Spleen (tissue), 13 donors: ENCODE results near the gene MPHOSPH6. TPM values are rescaled to one million over a fixed set of nuclear protein-coding genes. Genes with fewer than 3 reads are reported as not detected.
"Not testable (repeated sequence)": the region's sequence is repeated elsewhere in the genome, so short reads cannot be mapped to it uniquely, and the experiment has no call there.

ENCODE experiments used
- DNase-seq: peaks from one replicate; pipeline ENCODE4 v3.0.0-alpha.2; 2020
- H3K27ac ChIP-seq, 8 donors: fragments of 200-600 bp; sonication (generic) in 7 of 8; 1 replicate in 4 of 8; 2 replicates in 4 of 8; pipeline versions ENCODE4 v1.5.0 to v1.8.0; 2016 to 2021; ENCODE audit warnings: inconsistent platforms in 4 of 8, mild to moderate bottlenecking in 4 of 8, moderate library complexity in 1 of 8
- H3K27me3 ChIP-seq, 7 donors: fragments of 200-600 bp; sonication (generic) in 6 of 7; replicated peaks in 1 of 7; 1 replicate in 4 of 7; 2 replicates in 3 of 7; pipeline versions ENCODE4 v1.5.0 to v1.8.0; 2016 to 2021; ENCODE audit warnings: inconsistent platforms in 3 of 7, mild to moderate bottlenecking in 1 of 7
- H3K36me3 ChIP-seq, 6 donors: fragments of 200-600 bp; sonication (generic) in 5 of 6; 1 replicate in 4 of 6; 2 replicates in 2 of 6; pipeline versions ENCODE4 v1.5.0 to v1.8.0; 2016 to 2021; ENCODE audit warnings: inconsistent platforms in 2 of 6
- H3K4me1 ChIP-seq, 6 donors: fragments of 200-600 bp; sonication (generic) in 5 of 6; 1 replicate in 3 of 6; 2 replicates in 3 of 6; pipeline versions ENCODE4 v1.5.0 to v1.8.0; 2016 to 2021; ENCODE audit warnings: inconsistent platforms in 3 of 6
- H3K4me3 ChIP-seq, 8 donors: fragments of 200-600 bp; sonication (generic) in 7 of 8; 1 replicate in 4 of 8; 2 replicates in 4 of 8; pipeline versions ENCODE4 v1.5.0 to v1.8.0; 2016 to 2021; ENCODE audit warnings: inconsistent platforms in 4 of 8, mild to moderate bottlenecking in 4 of 8, moderate library complexity in 2 of 8
- H3K9me3 ChIP-seq, 8 donors: fragments of 200-600 bp; sonication (generic) in 7 of 8; 1 replicate in 4 of 8; 2 replicates in 4 of 8; pipeline versions ENCODE4 v1.5.0 to v1.8.0; 2016 to 2021; ENCODE audit warnings: inconsistent platforms in 4 of 8
- CTCF ChIP-seq, 11 experiments: fragments of 200-600 bp in 7 of 11; fragments of 450-650 bp in 4 of 11; sonication (generic) in 4 of 11; IDR thresholded peaks in 8 of 11; conservative IDR thresholded peaks in 3 of 11; 1 replicate in 7 of 11; 2 replicates in 4 of 11; pipeline versions ENCODE4 v1.4.0 to v1.8.0; 2016 to 2021; ENCODE audit warnings: antibody characterized with exemption in 11 of 11, inconsistent platforms in 4 of 11, mild to moderate bottlenecking in 1 of 11
- POLR2A ChIP-seq, 3 donors: fragments of 450-650 bp; IDR thresholded peaks; one replicate each; pipeline ENCODE4 v1.5.1; 2017; ENCODE audit warnings: antibody characterized with exemption in 3 of 3, mild to moderate bottlenecking in 1 of 3
- POLR2AphosphoS5 ChIP-seq, 3 donors: sonication (generic); formaldehyde crosslinking; IDR thresholded peaks; one replicate each; pipeline ENCODE4 v1.5.1; 2017; ENCODE audit warnings: antibody characterized with exemption in 3 of 3
- WGBS, 5 donors: extraction: QIAGEN DNeasy Blood & Tissue Kit in 3 of 5; methylation state at CpG; one replicate each; pipeline versions ENCODE4 v1.1.5 to v1.1.7; 2013 to 2018; 5-methylcytosine and 5-hydroxymethylcytosine counted together
- intact Hi-C: fragments of 100-400 bp; cut with DNase I; formaldehyde crosslinking; loops from one replicate; pipeline ENCODE4 v1.15.0; 2023; ENCODE audit warnings: low total_unique reads
- long read RNA-seq, 2 donors: transcript quantifications; one replicate each; lab custom pipeline, GENCODE V29; 2026
- polyA plus RNA-seq, 3 donors: library from polyadenylated mRNA; stranded (reverse); fragments of 200-250 nt; gene quantifications; one replicate each; pipeline ENCODE4 v1.2.1, GENCODE V29; 2013
- total RNA-seq, 7 donors: library from RNA; depleted of rRNA in 3 of 7; stranded (reverse); fragments of >200 nt in 3 of 7; fragmentation: NEBNext Ultra II Directional in 4 of 7; extraction: Animal tissue kit (Norgen Biotek cat#: 25700) in 4 of 7; gene quantifications; one replicate each; pipeline versions ENCODE4 v1.1.0 to v1.2.1, GENCODE V29; 2016 to 2021
- donor health status: healthy with polysubstance abuse.
- donor health status: DM: no; HTN: no; CAD: no; lungs with moderate emphysema.
- donor health status: DM: no; HTN: no; CAD: no.
- donor health status: Bipolar disorder and iron deficiency.
- donor health status: healthy.
- donor health status: DM: no; HTN: no; CAD: no.
- donor health status: DM: yes; HTN: yes; CAD: no.

Gene MPHOSPH6
- total RNA-seq (10 to 100 TPM; 13.7 to 56.8 (median 23.6) TPM), polyA plus RNA-seq (10 to 100 TPM; 21.2 to 23.6 (median 22.1) TPM)
- long read RNA-seq, donor 1, transcript MPHOSPH6-201 (5 exons, 1,103 nt): major isoform, 12 of 14 reads
- long read RNA-seq, donor 1, partial matches to known transcripts: 0 of 14 reads
- long read RNA-seq, donor 1, other reads (novel, unspliced or antisense): 0 of 14 reads
- long read RNA-seq, donor 2, partial matches to known transcripts: 0 of 5 reads
- long read RNA-seq, donor 2, other reads (novel, unspliced or antisense): 0 of 5 reads

- WGBS, 5 donors: 0 to 1% (median 1%) methylated on average over 55 to 89 of the region's 89 CpGs
- intact Hi-C loops: no loop called here
- Histone ChIP-seq H3K27me3 (peaks cover 0 to 49% (median 10%) of the 10 kb centered on the region in 7 donors), H3K4me1 (peaks cover 12 to 29% (median 17%) of the 10 kb centered on the region in 6 donors), H3K9me3 (peaks cover 0 to 6% (median 0%) of the 10 kb centered on the region in 8 donors), H3K4me3 (peak within 1 kb of the TSS; percentile 54 to 94 (median 78)), H3K36me3 (peaks cover 0 to 27% (median 3%) of the 10 kb centered on the region in 6 donors), H3K27ac (peak within 1 kb of the TSS; percentile 23 to 88 (median 78))
- peak; percentile 98 for DNase-seq
- peak in 3 of 11 experiments; percentile 7 to 42 (median 22) for TF ChIP-seq CTCF (IDR thresholded peaks at IDR 0.05 in 8 of 11, conservative IDR thresholded peaks at IDR 0.05 in 3 of 11)
- TF ChIP-seq POLR2A (IDR thresholded peaks at IDR 0.05): no peak
- peak; percentile 85 to 89 (median 88) for TF ChIP-seq POLR2AphosphoS5 (IDR thresholded peaks at IDR 0.05)
Observed at GRCh38 chr16:82169861-82170845, at the start of gene MPHOSPH6. MPHOSPH6 (minus strand) TSS chr16:82170224; CDS start chr16:82170175, 49 bp downstream.

- Histone ChIP-seq H3K9me3 (no peaks in the 10 kb centered on the region), H3K27ac (no peak overlapping the region), H3K36me3 (no peaks in the 10 kb centered on the region), H3K4me3 (no peak overlapping the region), H3K4me1 (no peaks in the 10 kb centered on the region), H3K27me3 (peaks cover 0 to 17% (median 0%) of the 10 kb centered on the region in 7 donors)
- no peak for DNase-seq
- intact Hi-C loops: no loop called here
- 84 to 88% (median 86%) methylated on average over 12 of the region's 12 CpGs for WGBS, 5 donors
- TF ChIP-seq POLR2A (IDR thresholded peaks at IDR 0.05) (no peak), CTCF (IDR thresholded peaks at IDR 0.05 in 8 of 11, conservative IDR thresholded peaks at IDR 0.05 in 3 of 11) (no peak), POLR2AphosphoS5 (IDR thresholded peaks at IDR 0.05) (no peak)
Observed at GRCh38 chr16:82219298-82219697, 49.3 kb upstream of the MPHOSPH6 start.

DNA sequence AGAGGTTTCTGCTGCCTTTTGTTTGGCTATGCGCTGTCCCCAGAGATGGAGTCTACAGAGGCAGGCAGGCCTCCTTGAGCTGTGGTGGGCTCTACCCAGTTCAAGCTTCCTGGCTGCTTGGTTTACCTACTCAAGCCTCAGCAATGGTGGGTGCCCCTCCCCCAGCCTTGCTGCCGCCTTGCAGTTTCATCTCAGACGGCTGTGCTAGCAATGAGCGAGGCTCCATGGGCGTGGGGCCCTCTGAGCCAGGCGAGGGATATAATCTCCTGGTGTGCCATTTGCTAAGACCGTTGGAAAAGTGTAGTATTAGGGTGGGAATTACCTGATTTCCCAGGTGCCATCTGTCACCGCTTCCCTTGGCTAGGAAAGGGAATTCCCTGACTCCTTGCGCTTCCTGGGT is 39.3 kb upstream of the MPHOSPH6 start:
- H3K4me1 ChIP-seq, H3K27ac ChIP-seq, H3K4me3 ChIP-seq, H3K36me3 ChIP-seq, DNase-seq, intact Hi-C loops: not testable (repeated sequence)
- Histone ChIP-seq H3K27me3 (peaks cover 0 to 24% (median 0%) of the 10 kb centered on the region in 7 donors), H3K9me3 (peaks cover 0 to 17% (median 3%) of the 10 kb centered on the region in 8 donors)
- 84 to 96% (median 86%) methylated on average over 8 to 9 of the region's 9 CpGs for WGBS, 5 donors

GRCh38 chr16:82203198-82203597 is 33.2 kb upstream of the MPHOSPH6 start:
- H3K27me3 ChIP-seq: no peaks in the 10 kb centered on the region
- TF ChIP-seq POLR2A (IDR thresholded peaks at IDR 0.05): no peak
- no peak for TF ChIP-seq CTCF (IDR thresholded peaks at IDR 0.05 in 8 of 11, conservative IDR thresholded peaks at IDR 0.05 in 3 of 11)
- no peak for TF ChIP-seq POLR2AphosphoS5 (IDR thresholded peaks at IDR 0.05)
- no peak for DNase-seq

More at GRCh38 chr16:82203198-82203597, 33.2 kb upstream of the MPHOSPH6 start:
- Histone ChIP-seq H3K4me1 (no peaks in the 10 kb centered on the region), H3K36me3 (no peaks in the 10 kb centered on the region), H3K9me3 (peaks cover 0 to 6% (median 0%) of the 10 kb centered on the region in 8 donors), H3K27ac (no peak overlapping the region), H3K4me3 (no peak overlapping the region)
- intact Hi-C loops: no loop called here
